Measurements from ENCODE around the gene ABCA1.

GRCh38 chr9:104977580-104977979, 49.6 kb upstream of the ABCA1 start:
- TF ChIP-seq CTCF (conservative IDR thresholded peaks at IDR 0.05) = no peak
- no peak for TF ChIP-seq ZFX (IDR thresholded peaks at IDR 0.05)

Data from C4-2B (cell line).